MM.1S (cell line): Measurements from ENCODE around the gene SCAPER.

Source experiments
- DNase-seq: peaks from one replicate; pipeline ENCODE4 v3.0.0-alpha.2; 2015
- H2AFZ ChIP-seq: fragments of 300-600 bp; sonication (generic); 2 replicates; pipeline ENCODE4 v1.6.0; 2016; ENCODE audit warnings: antibody characterized with exemption, low read length
- H3F3A ChIP-seq: fragments of 300-600 bp; sonication (generic); 2 replicates; pipeline ENCODE4 v1.6.1; 2016; ENCODE audit warnings: mild to moderate bottlenecking, antibody characterized with exemption, low read length, moderate library complexity, mixed read lengths; ENCODE audit not compliant: insufficient read depth
- H3K27ac ChIP-seq: fragments of 300-600 bp; sonication (generic); 2 replicates; pipeline ENCODE4 v1.5.1; 2016; ENCODE audit warnings: mild to moderate bottlenecking, low read length
- H3K27me3 ChIP-seq: fragments of 300-600 bp; sonication (generic); replicated peaks from 2 replicates; pipeline ENCODE4 v1.6.0; 2016; ENCODE audit warnings: low read length; ENCODE audit not compliant: insufficient read depth
- H3K36me3 ChIP-seq: fragments of 300-600 bp; sonication (generic); replicated peaks from 2 replicates; pipeline ENCODE4 v1.6.1; 2016; ENCODE audit warnings: mild to moderate bottlenecking, low read length, mixed read lengths; ENCODE audit not compliant: insufficient read depth
- H3K4me1 ChIP-seq: fragments of 300-600 bp; sonication (generic); 2 replicates; pipeline ENCODE4 v1.6.1; 2016; ENCODE audit warnings: low read length, mixed read lengths
- H3K4me2 ChIP-seq: fragments of 300-600 bp; sonication (generic); 2 replicates; pipeline ENCODE4 v1.6.0; 2016; ENCODE audit warnings: low read depth, low read length
- H3K4me3 ChIP-seq: fragments of 300-600 bp; sonication (generic); 2 replicates; pipeline ENCODE4 v1.5.1; 2016; ENCODE audit warnings: low read length, mixed read lengths
- H3K79me2 ChIP-seq: fragments of 300-600 bp; sonication (generic); 2 replicates; pipeline ENCODE4 v1.6.1; 2016; ENCODE audit warnings: mixed run types, low read length, mixed read lengths
- H3K9ac ChIP-seq: fragments of 300-600 bp; sonication (generic); 2 replicates; pipeline ENCODE4 v1.6.1; 2016; ENCODE audit warnings: low read length, mixed read lengths
- H3K9me2 ChIP-seq: fragments of 300-600 bp; sonication (generic); replicated peaks from 2 replicates; pipeline ENCODE4 v1.6.1; 2016; ENCODE audit warnings: mild to moderate bottlenecking, low read length, mixed read lengths; ENCODE audit not compliant: insufficient read depth
- H3K9me3 ChIP-seq: fragments of 300-600 bp; sonication (generic); replicated peaks from 2 replicates; pipeline ENCODE4 v1.6.1; 2016; ENCODE audit warnings: mild to moderate bottlenecking, low read length, mixed read lengths; ENCODE audit not compliant: insufficient read depth
- H4K20me1 ChIP-seq: fragments of 300-600 bp; sonication (generic); 2 replicates; pipeline ENCODE4 v1.6.1; 2016; ENCODE audit warnings: mild to moderate bottlenecking, low read length, moderate library complexity, mixed read lengths; ENCODE audit not compliant: insufficient read depth
- CTCF ChIP-seq: fragments of 300-600 bp; sonication (generic); IDR thresholded peaks from 2 replicates; pipeline ENCODE4 v1.5.1; 2016; ENCODE audit warnings: antibody characterized with exemption, low read length, mixed read lengths
- EZH2 ChIP-seq: fragments of 300-600 bp; sonication (generic); optimal IDR thresholded peaks from 2 replicates; pipeline ENCODE3; 2017; ENCODE audit warnings: low read depth, mild to moderate bottlenecking, antibody characterized with exemption, low read length, mixed read lengths
- EZH2phosphoT487 ChIP-seq: fragments of 300-600 bp; sonication (generic); IDR thresholded peaks from 2 replicates; pipeline ENCODE4 v1.6.1; 2018; ENCODE audit warnings: antibody characterized with exemption, low read length

The SCAPER gene

GRCh38 chr15:76905013-76905839 lies at the start of gene SCAPER:
SCAPER (minus strand) TSS chr15:76905340; CDS start chr15:76883817, 21,523 bp downstream.
- DNase-seq: peak; percentile 96
- Histone ChIP-seq H3K79me2 (peaks cover 16% of the 10 kb centered on the region), H3K36me3 (no peaks in the 10 kb centered on the region), H3F3A (no peaks in the 10 kb centered on the region; the same call in 1 of the 2 replicates), H3K4me3 (peak within 1 kb of the TSS; percentile 96), H3K4me2 (peak within 1 kb of the TSS; percentile 91), H3K9me3 (no peaks in the 10 kb centered on the region), H3K9ac (peak within 1 kb of the TSS; percentile 79), H4K20me1 (no peaks in the 10 kb centered on the region), H2AFZ (peak within 1 kb of the TSS; percentile 89), H3K27me3 (no peaks in the 10 kb centered on the region; the same call in 1 of the 2 replicates), H3K4me1 (peaks cover 21% of the 10 kb centered on the region), H3K27ac (peak within 1 kb of the TSS; percentile 7; the same call in 1 of the 2 replicates), H3K9me2 (no peaks in the 10 kb centered on the region)
- TF ChIP-seq EZH2 (no peak), EZH2phosphoT487 (no peak), CTCF (no peak)

GRCh38 chr15:76954744-76955143 lies 49.6 kb upstream of the SCAPER start:
- no peak overlapping the region for H3K27ac ChIP-seq
- no peaks in the 10 kb centered on the region for H3K36me3 ChIP-seq
- H4K20me1 ChIP-seq: no peaks in the 10 kb centered on the region
- no peak for DNase-seq
- no peaks in the 10 kb centered on the region for H3K9me2 ChIP-seq
- no peak overlapping the region for H3K4me2 ChIP-seq
- no peaks in the 10 kb centered on the region for H3K4me1 ChIP-seq
- no peaks in the 10 kb centered on the region for H3K79me2 ChIP-seq
- no peaks in the 10 kb centered on the region for H3F3A ChIP-seq
- no peak overlapping the region for H3K9ac ChIP-seq
- TF ChIP-seq EZH2 (no peak), CTCF (no peak), EZH2phosphoT487 (no peak)
- H3K27me3 ChIP-seq: no peaks in the 10 kb centered on the region
- no peak overlapping the region for H2AFZ ChIP-seq
- no peak overlapping the region for H3K4me3 ChIP-seq
- no peaks in the 10 kb centered on the region for H3K9me3 ChIP-seq

- Histone ChIP-seq H2AFZ (no peak overlapping the region), H3K9me3 (no peaks in the 10 kb centered on the region), H3K36me3 (no peaks in the 10 kb centered on the region), H3F3A (no peaks in the 10 kb centered on the region), H3K4me2 (no peak overlapping the region), H3K9me2 (no peaks in the 10 kb centered on the region), H3K4me3 (no peak overlapping the region), H3K4me1 (no peaks in the 10 kb centered on the region), H3K9ac (no peak overlapping the region), H3K27ac (no peak overlapping the region), H3K27me3 (no peaks in the 10 kb centered on the region), H3K79me2 (no peaks in the 10 kb centered on the region), H4K20me1 (no peaks in the 10 kb centered on the region)
- no peak for TF ChIP-seq EZH2
- TF ChIP-seq CTCF: no peak
- TF ChIP-seq EZH2phosphoT487: no peak
- DNase-seq: no peak
Observed at GRCh38 chr15:76953913-76954312, 48.8 kb upstream of the SCAPER start.
